ENCODE results near the gene DNAH2.

GRCh38 chr17:7822126-7822525 is 104.6 kb downstream of the DNAH2 start:
- TF ChIP-seq CTCF (IDR thresholded peaks at IDR 0.05; ENCODE audit: insufficient read depth, low read length, poor library complexity, severe bottlenecking), result no peak
- TF ChIP-seq EZH2phosphoT487 (conservative IDR thresholded peaks at IDR 0.05; ENCODE audit: low read length), result no peak

All from SU-DHL-6 (cell line).